ENCODE measurements around the gene TMEM97. TPM values are rescaled to one million over a fixed set of nuclear protein-coding genes. Genes with fewer than 3 reads are reported as not detected.

The TMEM97 gene
- total and polyA plus RNA-seq, 4 donors, result 1.5 to 4.1 (median 2.1) TPM

- Histone ChIP-seq H3K36me3 (ENCODE audit: control insufficient read depth in 1 of 2, insufficient read depth in 2 of 2, low read length in 1 of 2) (peaks cover 0 to 14% of the 10 kb centered on the region in 2 donors), H3K27me3 (ENCODE audit: control insufficient read depth in 1 of 2, insufficient read depth in 2 of 2, low read length in 1 of 2) (no peaks in the 10 kb centered on the region), H3K9me3 (ENCODE audit: control insufficient read depth, low read length) (no peaks in the 10 kb centered on the region), H3K27ac (ENCODE audit: low read depth in 1 of 2, low read length in 2 of 2) (peak overlapping the region in 1 of 2 donors; percentile 9), H3K4me1 (ENCODE audit: control insufficient read depth in 1 of 2, insufficient read depth in 2 of 2, low read length in 2 of 2) (peaks cover 3 to 4% of the 10 kb centered on the region in 2 donors), H3K4me3 (ENCODE audit: low read length in 2 of 2) (no peak overlapping the region)
- no peak for DNase-seq
- intact Hi-C loops (cut with DNase I), result no loop called here
- ATAC-seq (ENCODE audit: low FRiP score), result no peak
- 90 to 91% methylated on average over 19 of the region's 19 CpGs for WGBS, 2 donors
Measured at GRCh38 chr17:28344435-28344901, 25.5 kb downstream of the TMEM97 start.

- intact Hi-C loops (cut with DNase I), result no loop called here
- peaks cover 6 to 14% of the 10 kb centered on the region in 2 donors for H3K36me3 ChIP-seq (ENCODE audit: control insufficient read depth in 1 of 2, insufficient read depth in 2 of 2, low read length in 1 of 2)
Measured at GRCh38 chr17:28345419-28346198, 26.6 kb downstream of the TMEM97 start.

GRCh38 chr17:28346199-28346580 lies 27.2 kb downstream of the TMEM97 start:
- DNase-seq (no peak), ATAC-seq (ENCODE audit: low FRiP score) (no peak)
- no peaks in the 10 kb centered on the region for H3K9me3 ChIP-seq (ENCODE audit: control insufficient read depth, low read length)
- no peak overlapping the region for H3K4me3 ChIP-seq (ENCODE audit: low read length in 2 of 2)
- H3K4me1 ChIP-seq (ENCODE audit: control insufficient read depth in 1 of 2, insufficient read depth in 2 of 2, low read length in 2 of 2), result peaks cover 3 to 4% of the 10 kb centered on the region in 2 donors
- H3K27ac ChIP-seq (ENCODE audit: low read depth in 1 of 2, low read length in 2 of 2), result peak overlapping the region; percentile 73 to 91
- no peaks in the 10 kb centered on the region for H3K27me3 ChIP-seq (ENCODE audit: control insufficient read depth in 1 of 2, insufficient read depth in 2 of 2, low read length in 1 of 2)
- WGBS, 2 donors, result 7 to 19% methylated on average over 2 of the region's 2 CpGs
- intact Hi-C loops (cut with DNase I), result no loop called here
- H3K36me3 ChIP-seq (ENCODE audit: control insufficient read depth in 1 of 2, insufficient read depth in 2 of 2, low read length in 1 of 2), result peaks cover 7 to 14% of the 10 kb centered on the region in 2 donors

More at GRCh38 chr17:28345419-28346198, 26.6 kb downstream of the TMEM97 start:
- DNase-seq, result no peak
- no peaks in the 10 kb centered on the region for H3K9me3 ChIP-seq (ENCODE audit: control insufficient read depth, low read length)
- H3K4me3 ChIP-seq (ENCODE audit: low read length in 2 of 2), result no peak overlapping the region
- WGBS, 2 donors, result 6 to 13% methylated on average over 13 of the region's 13 CpGs
- H3K27me3 ChIP-seq (ENCODE audit: control insufficient read depth in 1 of 2, insufficient read depth in 2 of 2, low read length in 1 of 2), result no peaks in the 10 kb centered on the region
- no peak for ATAC-seq (ENCODE audit: low FRiP score)
- H3K4me1 ChIP-seq (ENCODE audit: control insufficient read depth in 1 of 2, insufficient read depth in 2 of 2, low read length in 2 of 2), result peaks cover 3 to 4% of the 10 kb centered on the region in 2 donors
- peak overlapping the region; percentile 73 to 91 for H3K27ac ChIP-seq (ENCODE audit: low read depth in 1 of 2, low read length in 2 of 2)

- Histone ChIP-seq H3K4me1 (ENCODE audit: control insufficient read depth in 1 of 2, insufficient read depth in 2 of 2, low read length in 2 of 2) (peaks cover 3 to 4% of the 10 kb centered on the region in 2 donors), H3K27me3 (ENCODE audit: control insufficient read depth in 1 of 2, insufficient read depth in 2 of 2, low read length in 1 of 2) (no peaks in the 10 kb centered on the region), H3K27ac (ENCODE audit: low read depth in 1 of 2, low read length in 2 of 2) (peak overlapping the region; percentile 73 to 91), H3K9me3 (ENCODE audit: control insufficient read depth, low read length) (no peaks in the 10 kb centered on the region), H3K36me3 (ENCODE audit: control insufficient read depth in 1 of 2, insufficient read depth in 2 of 2, low read length in 1 of 2) (peaks cover 7 to 14% of the 10 kb centered on the region in 2 donors), H3K4me3 (ENCODE audit: low read length in 2 of 2) (no peak overlapping the region)
- intact Hi-C loops (cut with DNase I), result no loop called here
- ATAC-seq (ENCODE audit: low FRiP score) (no peak), DNase-seq (no peak)
- WGBS, 2 donors, result 9 to 17% methylated on average over 7 of the region's 7 CpGs
Measured at GRCh38 chr17:28346746-28347246, 27.8 kb downstream of the TMEM97 start.

GRCh38 chr17:28347261-28347891 lies 28.4 kb downstream of the TMEM97 start:
- WGBS, 2 donors, result 10 to 24% methylated on average over 8 of the region's 8 CpGs
- Histone ChIP-seq H3K4me1 (ENCODE audit: control insufficient read depth in 1 of 2, insufficient read depth in 2 of 2, low read length in 2 of 2) (peaks cover 3 to 4% of the 10 kb centered on the region in 2 donors), H3K9me3 (ENCODE audit: control insufficient read depth, low read length) (no peaks in the 10 kb centered on the region), H3K27ac (ENCODE audit: low read depth in 1 of 2, low read length in 2 of 2) (peak overlapping the region; percentile 54 to 78), H3K4me3 (ENCODE audit: low read length in 2 of 2) (no peak overlapping the region), H3K27me3 (ENCODE audit: control insufficient read depth in 1 of 2, insufficient read depth in 2 of 2, low read length in 1 of 2) (no peaks in the 10 kb centered on the region), H3K36me3 (ENCODE audit: control insufficient read depth in 1 of 2, insufficient read depth in 2 of 2, low read length in 1 of 2) (peaks cover 7 to 10% of the 10 kb centered on the region in 2 donors)
- ATAC-seq (ENCODE audit: low FRiP score) (no peak), DNase-seq (peak in 1 of 2 donors; percentile 71)
- intact Hi-C loops (cut with DNase I), result no loop called here

GRCh38 chr17:28348979-28349378 lies 30.0 kb downstream of the TMEM97 start:
- intact Hi-C loops (cut with DNase I), result no loop called here
- 60 to 70% methylated on average over 3 of the region's 3 CpGs for WGBS, 2 donors
- Histone ChIP-seq H3K27me3 (ENCODE audit: control insufficient read depth in 1 of 2, insufficient read depth in 2 of 2, low read length in 1 of 2) (no peaks in the 10 kb centered on the region), H3K36me3 (ENCODE audit: control insufficient read depth in 1 of 2, insufficient read depth in 2 of 2, low read length in 1 of 2) (peaks cover 7 to 8% of the 10 kb centered on the region in 2 donors), H3K27ac (ENCODE audit: low read depth in 1 of 2, low read length in 2 of 2) (no peak overlapping the region), H3K4me3 (ENCODE audit: low read length in 2 of 2) (no peak overlapping the region), H3K9me3 (ENCODE audit: control insufficient read depth, low read length) (no peaks in the 10 kb centered on the region), H3K4me1 (ENCODE audit: control insufficient read depth in 1 of 2, insufficient read depth in 2 of 2, low read length in 2 of 2) (peaks cover 3 to 4% of the 10 kb centered on the region in 2 donors)
- DNase-seq, result no peak
- no peak for ATAC-seq (ENCODE audit: low FRiP score)

GRCh38 chr17:28350271-28350670 lies 31.3 kb downstream of the TMEM97 start:
- peaks cover 7% of the 10 kb centered on the region in 2 donors for H3K36me3 ChIP-seq (ENCODE audit: control insufficient read depth in 1 of 2, insufficient read depth in 2 of 2, low read length in 1 of 2)
- whole genome bisulfite sequencing, 2 donors, result 87 to 94% methylated on average over 7 of the region's 7 CpGs

GRCh38 chr17:28357061-28357900 lies 38.3 kb downstream of the TMEM97 start, which contains the start of gene POLDIP2:
TSS of gene POLDIP2 (minus strand) at chr17:28357527. CDS start at chr17:28357448, 79 bp downstream.
- Histone ChIP-seq H3K27ac (ENCODE audit: low read depth in 1 of 2, low read length in 2 of 2) (peak within 1 kb of the TSS; percentile 6 to 77), H3K36me3 (ENCODE audit: control insufficient read depth in 1 of 2, insufficient read depth in 2 of 2, low read length in 1 of 2) (peaks cover 2 to 6% of the 10 kb centered on the region in 2 donors), H3K4me3 (ENCODE audit: low read length in 2 of 2) (peak within 1 kb of the TSS; percentile 86 to 91), H3K9me3 (ENCODE audit: control insufficient read depth, low read length) (no peaks in the 10 kb centered on the region), H3K27me3 (ENCODE audit: control insufficient read depth in 1 of 2, insufficient read depth in 2 of 2, low read length in 1 of 2) (no peaks in the 10 kb centered on the region), H3K4me1 (ENCODE audit: control insufficient read depth in 1 of 2, insufficient read depth in 2 of 2, low read length in 2 of 2) (no peaks in the 10 kb centered on the region)
- DNase-seq (peak; percentile 98), ATAC-seq (ENCODE audit: low FRiP score) (peak; percentile 99)
- 0 to 1% methylated on average over 69 to 80 of the region's 80 CpGs for WGBS, 2 donors
- intact Hi-C loops (cut with DNase I), result loop anchor here in 1 of 2 donors (2.0 kb wide), 1 partner anchor 20 kb away; no protein-coding TSS in a partner anchor

More at GRCh38 chr17:28350271-28350670, 31.3 kb downstream of the TMEM97 start:
- Histone ChIP-seq H3K27ac (ENCODE audit: low read depth in 1 of 2, low read length in 2 of 2) (no peak overlapping the region), H3K4me3 (ENCODE audit: low read length in 2 of 2) (no peak overlapping the region), H3K9me3 (ENCODE audit: control insufficient read depth, low read length) (no peaks in the 10 kb centered on the region), H3K4me1 (ENCODE audit: control insufficient read depth in 1 of 2, insufficient read depth in 2 of 2, low read length in 2 of 2) (peaks cover 3 to 4% of the 10 kb centered on the region in 2 donors), H3K27me3 (ENCODE audit: control insufficient read depth in 1 of 2, insufficient read depth in 2 of 2, low read length in 1 of 2) (no peaks in the 10 kb centered on the region)
- no peak for DNase-seq
- ATAC-seq (ENCODE audit: low FRiP score), result no peak
- intact Hi-C loops (cut with DNase I), result no loop called here

Measured in aorta (tissue), 5 donors.